Ectodermal cell (in vitro differentiated cells): Measurements from ENCODE around the gene CHAF1A.

ENCODE experiments used
- H3K27ac ChIP-seq: 2 replicates; pipeline ENCODE4 v1.7.0; 2013; ENCODE audit warnings: mild to moderate bottlenecking, low read depth, low read length; ENCODE audit not compliant: insufficient read depth, poor library complexity, severe bottlenecking
- H3K27me3 ChIP-seq: 2 replicates; pipeline ENCODE4 v1.7.0; 2013; ENCODE audit warnings: mild to moderate bottlenecking, low read length; ENCODE audit not compliant: insufficient read depth, control insufficient read depth, poor library complexity, severe bottlenecking
- H3K36me3 ChIP-seq: one replicate; pipeline ENCODE4 v1.7.0; 2013; ENCODE audit warnings: low read length; ENCODE audit not compliant: control insufficient read depth, insufficient read depth
- H3K4me1 ChIP-seq: one replicate; pipeline ENCODE4 v1.7.0; 2013; ENCODE audit warnings: low read length; ENCODE audit not compliant: control insufficient read depth, insufficient read depth
- H3K4me3 ChIP-seq: 2 replicates; pipeline ENCODE4 v1.7.0; 2013; ENCODE audit warnings: low read depth, low read length, control low read depth; ENCODE audit not compliant: insufficient read depth
- H3K9me3 ChIP-seq: 2 replicates; pipeline ENCODE4 v1.7.0; 2013; ENCODE audit warnings: mild to moderate bottlenecking, low read length, moderate library complexity; ENCODE audit not compliant: control insufficient read depth
- WGBS, 2 experiments: methylation state at CpG; one replicate each; pipeline ENCODE4 v1.1.7; 2013; ENCODE audit warnings: missing lambda C conversion rate in 2 of 2; 5-methylcytosine and 5-hydroxymethylcytosine counted together

Gene CHAF1A

DNA sequence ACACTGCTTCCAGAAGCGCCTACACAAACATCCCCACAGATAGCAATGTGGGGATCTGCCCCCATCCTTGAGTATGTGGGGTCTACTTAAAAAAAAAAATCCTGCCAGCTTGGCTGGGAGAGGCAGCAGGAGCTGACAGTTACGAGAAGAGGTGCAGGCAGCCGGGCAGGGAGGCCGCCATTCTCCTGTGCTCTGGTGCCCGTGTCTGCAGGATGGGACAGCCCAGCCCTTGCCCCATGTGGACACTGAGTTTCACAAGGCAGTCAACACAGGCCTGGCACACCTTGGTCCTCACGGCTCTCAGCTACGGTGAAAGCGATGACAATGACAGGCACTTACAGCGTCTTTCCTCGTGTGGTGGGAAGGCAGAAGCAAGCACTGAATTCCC lies 35.1 kb upstream of the CHAF1A start:
- H3K4me3 ChIP-seq, result no peak overlapping the region
- peaks cover 21% of the 10 kb centered on the region for H3K4me1 ChIP-seq
- no peaks in the 10 kb centered on the region for H3K9me3 ChIP-seq
- 95 to 97% methylated on average over 10 of the region's 10 CpGs for WGBS, 2 experiments
- H3K27me3 ChIP-seq, result no peaks in the 10 kb centered on the region
- peaks cover 9% of the 10 kb centered on the region for H3K36me3 ChIP-seq
- H3K27ac ChIP-seq, result no peak overlapping the region

DNA sequence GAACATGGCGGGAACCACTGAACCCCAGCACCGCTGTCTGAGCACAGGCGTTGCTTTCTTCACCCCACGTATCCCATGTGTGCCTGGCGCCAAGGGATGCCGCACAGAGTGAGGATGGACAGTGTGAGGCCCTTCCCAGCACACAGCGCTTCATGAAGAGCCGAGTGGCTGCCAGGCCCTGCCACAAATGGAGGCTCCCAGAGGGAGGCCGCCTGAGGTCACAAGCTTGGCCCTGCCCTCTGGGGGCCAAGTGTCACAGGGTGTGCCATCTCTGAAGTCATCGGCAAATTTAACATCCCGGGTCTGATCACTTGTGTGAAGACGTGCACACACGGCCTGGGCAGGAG lies 34.7 kb upstream of the CHAF1A start:
- peaks cover 6% of the 10 kb centered on the region for H3K36me3 ChIP-seq
- H3K4me1 ChIP-seq, result peaks cover 21% of the 10 kb centered on the region
- H3K27ac ChIP-seq, result no peak overlapping the region
- H3K9me3 ChIP-seq, result no peaks in the 10 kb centered on the region
- no peak overlapping the region for H3K4me3 ChIP-seq
- 95% methylated on average over 13 of the region's 13 CpGs for WGBS, 2 experiments
- H3K27me3 ChIP-seq, result no peaks in the 10 kb centered on the region

DNA sequence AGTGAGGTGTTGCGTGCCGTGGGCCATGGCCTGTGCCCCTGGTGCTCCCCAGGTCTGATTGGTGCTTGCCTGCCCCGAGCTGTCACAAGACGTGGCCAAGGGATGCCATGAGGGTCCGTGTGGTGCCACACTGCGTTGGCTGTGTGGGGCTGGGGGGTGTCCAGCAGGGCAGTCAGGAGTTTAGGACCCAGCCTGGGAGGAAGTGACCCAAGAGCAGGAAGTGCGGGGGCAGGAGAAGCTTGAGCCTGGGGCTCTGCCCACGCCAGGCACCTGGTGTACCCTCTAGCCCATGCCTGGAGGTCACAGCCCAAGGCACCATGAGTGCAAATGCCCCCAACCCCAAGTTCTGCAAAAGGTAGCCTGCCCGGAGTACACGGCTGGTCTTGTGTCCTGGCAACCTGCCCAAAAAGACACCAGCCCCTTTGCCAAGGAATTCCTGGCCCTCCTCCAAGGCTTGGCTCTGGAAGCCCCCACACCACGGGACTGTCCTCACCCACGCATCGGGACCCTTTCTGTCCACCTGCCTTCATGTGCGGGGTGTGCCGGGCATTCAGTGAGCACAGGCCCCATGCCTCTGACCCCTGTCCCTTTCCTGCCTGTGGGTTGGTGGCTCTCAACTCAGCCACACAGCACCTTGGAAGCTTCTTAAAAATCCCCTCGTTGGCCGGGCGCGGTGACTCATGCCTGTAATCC lies 34.2 kb upstream of the CHAF1A start:
- H3K9me3 ChIP-seq, result no peaks in the 10 kb centered on the region

DNA sequence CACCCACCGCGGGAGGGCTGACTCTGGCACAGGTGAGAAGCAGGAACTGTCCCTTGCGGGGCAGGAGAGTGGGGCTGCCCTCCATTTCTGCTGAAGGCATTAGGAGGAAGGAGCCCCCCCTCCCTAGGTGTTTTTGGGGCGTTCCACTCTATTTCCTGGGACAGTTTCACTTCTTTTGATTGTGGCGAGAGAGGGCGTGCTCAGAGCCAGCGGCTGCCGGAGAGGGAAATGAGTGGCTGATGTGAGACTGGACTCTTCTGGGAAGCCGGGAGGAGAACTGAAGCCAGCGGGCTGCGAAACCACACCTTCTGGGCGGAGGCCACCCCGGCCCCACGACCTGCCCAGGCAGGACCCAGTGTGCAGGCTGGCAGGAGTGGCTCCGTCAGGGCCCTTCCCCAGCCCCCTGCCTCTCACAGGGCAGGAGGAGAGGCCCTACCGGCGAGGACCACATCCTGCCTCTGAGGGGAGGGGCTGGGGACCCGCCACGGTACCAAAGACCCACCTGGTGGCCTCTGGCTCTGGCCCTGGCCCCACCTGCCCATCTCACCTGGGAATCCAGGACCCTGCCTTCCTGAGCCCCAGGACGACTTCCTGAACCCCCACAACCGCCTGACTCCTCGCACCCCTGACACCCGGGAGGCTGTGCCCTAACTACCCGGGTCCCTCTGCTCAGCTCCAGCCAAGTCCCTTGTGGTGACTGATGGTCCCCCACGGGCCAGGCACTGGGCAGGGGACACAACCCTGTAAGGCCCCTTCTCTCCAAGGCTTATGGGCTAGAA lies 33.1 kb upstream of the CHAF1A start:
- WGBS, 2 experiments, result 71 to 72% methylated on average over 25 of the region's 25 CpGs
- Histone ChIP-seq H3K9me3 (no peaks in the 10 kb centered on the region), H3K36me3 (no peaks in the 10 kb centered on the region), H3K27me3 (no peaks in the 10 kb centered on the region), H3K4me1 (peaks cover 23% of the 10 kb centered on the region), H3K4me3 (no peak overlapping the region), H3K27ac (peak overlapping the region; percentile 60)

More for the DNA sequence above, 34.2 kb upstream of the CHAF1A start:
- 91% methylated on average over 19 of the region's 19 CpGs for WGBS, 2 experiments
- H3K27ac ChIP-seq, result no peak overlapping the region
- H3K4me1 ChIP-seq, result peaks cover 21% of the 10 kb centered on the region
- peaks cover 6% of the 10 kb centered on the region for H3K36me3 ChIP-seq
- H3K27me3 ChIP-seq, result no peaks in the 10 kb centered on the region
- H3K4me3 ChIP-seq, result no peak overlapping the region

DNA sequence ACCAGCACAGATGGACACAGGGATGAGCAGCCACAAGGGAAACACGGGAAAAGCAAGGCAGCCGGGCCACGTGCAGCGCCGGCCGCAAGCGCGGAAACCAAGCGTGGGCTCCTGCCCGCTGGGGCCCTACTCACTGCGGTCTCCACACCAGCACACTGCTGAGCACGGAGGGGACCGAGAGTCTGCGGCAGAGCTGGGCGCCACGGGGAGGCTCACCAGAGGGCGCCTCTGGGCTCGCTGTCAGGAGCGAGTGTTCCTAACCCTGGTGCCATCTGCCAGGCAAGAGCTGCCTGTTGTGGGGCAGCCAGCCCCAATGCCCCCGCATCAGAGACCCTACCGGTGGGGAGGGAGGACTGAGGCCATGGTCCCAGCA lies 32.6 kb upstream of the CHAF1A start:
- H3K4me1 ChIP-seq, result peaks cover 29% of the 10 kb centered on the region
- H3K4me3 ChIP-seq, result no peak overlapping the region
- WGBS, 2 experiments, result 75 to 78% methylated on average over 21 of the region's 21 CpGs
- no peaks in the 10 kb centered on the region for H3K27me3 ChIP-seq
- peak overlapping the region; percentile 60 for H3K27ac ChIP-seq
- H3K9me3 ChIP-seq, result no peaks in the 10 kb centered on the region
- H3K36me3 ChIP-seq, result no peaks in the 10 kb centered on the region

DNA sequence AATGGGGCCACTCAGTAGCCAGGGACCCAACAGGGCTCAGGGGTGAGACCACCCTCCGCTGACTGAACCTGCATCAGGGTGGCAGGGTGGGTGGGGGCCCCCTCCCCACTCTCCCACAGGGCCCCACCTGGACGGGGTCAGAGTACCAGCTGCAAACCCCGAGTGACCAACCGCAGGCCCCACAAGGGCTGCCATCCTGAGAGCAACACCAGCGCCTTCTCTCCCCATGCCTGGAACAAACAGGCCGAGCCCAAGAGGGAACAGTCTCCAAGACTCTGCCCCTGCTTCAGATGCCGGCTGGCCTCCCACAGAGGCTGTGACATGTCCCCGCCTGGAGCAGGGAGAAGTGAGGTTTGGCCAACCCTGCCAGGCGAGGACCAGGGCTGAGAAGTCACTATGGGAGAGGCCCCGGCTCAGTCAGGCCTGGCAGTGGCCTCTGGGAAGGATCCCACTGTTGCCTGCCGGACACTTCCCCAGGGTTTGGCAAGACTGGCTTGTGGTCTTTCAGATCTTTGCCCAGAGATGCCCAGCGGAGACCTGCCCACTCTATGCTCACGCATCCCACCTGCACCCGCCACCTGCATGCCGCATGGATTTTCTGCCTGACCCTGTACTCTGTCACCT lies 31.9 kb upstream of the CHAF1A start:
- H3K27me3 ChIP-seq, result no peaks in the 10 kb centered on the region
- peaks cover 35% of the 10 kb centered on the region for H3K4me1 ChIP-seq
- H3K36me3 ChIP-seq, result no peaks in the 10 kb centered on the region
- no peak overlapping the region for H3K4me3 ChIP-seq
- no peak overlapping the region for H3K27ac ChIP-seq
- WGBS, 2 experiments, result 90 to 93% methylated on average over 15 of the region's 15 CpGs
- H3K9me3 ChIP-seq, result no peaks in the 10 kb centered on the region

DNA sequence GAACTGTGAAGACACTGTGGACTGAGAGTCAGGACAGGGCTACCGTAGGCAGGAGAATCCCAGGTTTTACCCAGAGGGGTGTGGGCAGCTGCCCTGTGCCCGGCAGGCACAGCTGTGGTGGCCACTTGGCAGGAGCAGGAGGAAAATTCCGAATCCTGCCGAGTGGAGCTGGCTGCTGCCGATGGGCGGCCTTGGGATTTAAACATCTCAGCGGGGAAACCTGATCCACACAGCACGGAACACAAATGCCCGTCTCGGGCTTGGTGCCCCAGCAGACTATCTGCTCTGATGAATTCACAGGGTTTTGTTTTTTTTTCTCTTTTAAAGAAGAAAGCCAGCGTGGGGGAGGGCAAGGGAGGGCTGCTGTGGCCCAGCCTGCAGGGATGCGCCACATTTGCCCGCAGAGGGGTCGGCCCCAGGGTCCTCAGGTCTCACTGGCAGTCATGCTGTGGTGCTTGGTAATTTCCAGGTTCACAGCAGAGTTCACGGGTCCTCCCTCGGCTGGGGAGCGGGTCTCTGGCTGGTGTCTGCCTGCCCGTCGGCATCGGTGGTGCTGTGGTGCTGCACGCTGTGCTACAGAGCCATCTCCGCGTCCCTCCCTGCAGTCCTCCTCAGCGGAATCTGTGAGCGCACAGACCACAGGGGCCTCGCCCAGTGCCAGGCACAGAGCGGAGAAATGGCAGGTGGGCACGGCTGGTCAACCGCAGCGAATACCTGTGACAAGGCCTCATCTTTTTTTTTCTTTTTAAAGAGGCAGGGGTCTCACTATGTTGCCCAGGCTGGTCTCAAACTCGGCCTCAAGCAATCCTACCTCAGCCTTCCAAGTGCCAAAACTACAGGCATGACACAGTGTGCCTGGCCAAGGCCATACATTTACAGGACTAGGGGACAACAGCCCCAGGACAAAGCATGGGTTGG lies 30.9 kb upstream of the CHAF1A start:
- H3K4me1 ChIP-seq, result peaks cover 45% of the 10 kb centered on the region
- no peak overlapping the region for H3K27ac ChIP-seq
- WGBS, 2 experiments, result 86 to 88% methylated on average over 31 of the region's 31 CpGs
- no peaks in the 10 kb centered on the region for H3K27me3 ChIP-seq
- no peaks in the 10 kb centered on the region for H3K9me3 ChIP-seq
- no peaks in the 10 kb centered on the region for H3K36me3 ChIP-seq
- H3K4me3 ChIP-seq, result no peak overlapping the region

DNA sequence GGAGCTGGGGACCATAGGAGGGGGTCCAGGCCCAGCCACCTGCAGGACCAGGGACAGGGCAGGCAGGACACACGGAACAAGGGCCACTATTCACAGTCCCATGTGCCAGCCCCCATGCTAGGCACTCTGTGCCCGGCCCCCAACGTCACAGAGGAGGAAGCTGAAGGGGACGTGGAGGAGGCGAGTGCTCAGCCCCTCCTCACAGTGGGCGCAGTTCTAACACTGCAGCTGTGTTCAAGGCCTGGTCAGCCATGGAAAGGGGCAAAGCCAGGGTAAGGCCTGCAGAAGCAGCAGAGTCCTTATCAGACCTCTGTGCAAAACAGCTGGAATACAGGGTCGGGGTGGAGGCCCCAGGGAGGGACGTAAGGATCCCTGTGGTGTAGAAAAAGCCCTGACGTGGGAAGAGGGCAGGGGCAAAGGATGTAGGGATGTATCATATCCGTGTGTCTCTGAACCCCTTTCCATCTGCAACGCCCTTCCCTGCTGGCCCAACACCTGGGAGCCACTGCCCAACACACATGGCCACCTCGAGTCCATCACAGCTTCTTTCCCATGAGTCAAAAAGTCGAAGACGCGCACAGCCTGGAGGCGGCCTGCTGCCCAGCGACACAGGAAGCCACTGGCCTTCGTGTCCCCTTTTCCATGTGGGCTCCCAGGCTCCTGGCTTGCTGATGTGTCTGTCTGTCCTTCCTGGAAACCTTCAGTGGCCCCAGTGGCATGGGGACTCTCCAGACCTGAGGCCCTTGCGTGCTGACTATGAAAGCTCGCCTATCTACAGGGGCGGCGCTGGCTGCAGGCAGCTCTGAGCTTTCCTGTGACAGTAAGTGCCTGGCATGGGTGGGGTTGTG lies 30.1 kb upstream of the CHAF1A start:
- Histone ChIP-seq H3K27me3 (no peaks in the 10 kb centered on the region), H3K27ac (no peak overlapping the region), H3K36me3 (no peaks in the 10 kb centered on the region), H3K9me3 (no peaks in the 10 kb centered on the region), H3K4me1 (peaks cover 54% of the 10 kb centered on the region), H3K4me3 (no peak overlapping the region)
- 93 to 94% methylated on average over 22 of the region's 22 CpGs for WGBS, 2 experiments

DNA sequence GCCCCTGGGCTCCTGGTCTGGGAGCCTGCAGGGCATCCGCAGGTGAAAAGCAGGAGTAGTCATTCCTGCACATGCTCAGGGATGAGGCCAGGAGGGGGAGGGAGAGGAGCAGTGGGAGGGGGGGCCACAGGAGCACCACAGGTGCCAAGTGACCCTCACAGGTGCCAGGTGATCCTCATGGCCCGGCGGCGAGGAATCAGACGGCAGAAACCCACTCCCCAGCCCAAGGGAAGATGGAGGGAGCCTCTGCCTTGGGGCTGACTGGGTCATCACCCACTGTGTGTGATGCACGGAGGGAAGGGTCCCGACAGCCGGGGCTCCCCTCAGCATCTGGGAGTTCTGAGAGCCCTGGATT lies 29.4 kb upstream of the CHAF1A start:
- WGBS, 2 experiments, result 94% methylated on average over 8 of the region's 8 CpGs
- Histone ChIP-seq H3K36me3 (no peaks in the 10 kb centered on the region), H3K9me3 (no peaks in the 10 kb centered on the region), H3K27ac (no peak overlapping the region), H3K4me1 (peaks cover 59% of the 10 kb centered on the region), H3K4me3 (no peak overlapping the region), H3K27me3 (no peaks in the 10 kb centered on the region)
